ENCODE results near the gene AHNAK.

DNA sequence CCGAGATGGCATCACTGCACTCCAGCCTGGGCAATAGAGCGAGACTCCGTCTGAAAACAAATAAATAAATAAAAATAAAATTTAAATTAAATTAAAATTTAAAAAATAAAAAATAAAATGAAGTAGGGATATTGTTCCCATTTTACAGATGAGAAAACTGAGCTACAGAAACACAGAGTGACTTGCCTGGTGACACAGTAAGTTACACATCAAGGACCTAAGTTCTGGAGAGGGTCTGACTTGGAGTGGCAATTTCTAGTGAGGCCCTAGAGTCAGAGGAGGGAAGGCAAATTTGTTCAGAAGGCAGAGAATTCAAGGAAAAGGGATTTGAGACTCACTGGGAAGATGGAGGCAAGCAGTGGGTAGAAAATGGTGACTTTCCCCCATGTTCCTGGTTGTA is 125.7 kb downstream of the AHNAK start:
- TF ChIP-seq, protein P1, sequence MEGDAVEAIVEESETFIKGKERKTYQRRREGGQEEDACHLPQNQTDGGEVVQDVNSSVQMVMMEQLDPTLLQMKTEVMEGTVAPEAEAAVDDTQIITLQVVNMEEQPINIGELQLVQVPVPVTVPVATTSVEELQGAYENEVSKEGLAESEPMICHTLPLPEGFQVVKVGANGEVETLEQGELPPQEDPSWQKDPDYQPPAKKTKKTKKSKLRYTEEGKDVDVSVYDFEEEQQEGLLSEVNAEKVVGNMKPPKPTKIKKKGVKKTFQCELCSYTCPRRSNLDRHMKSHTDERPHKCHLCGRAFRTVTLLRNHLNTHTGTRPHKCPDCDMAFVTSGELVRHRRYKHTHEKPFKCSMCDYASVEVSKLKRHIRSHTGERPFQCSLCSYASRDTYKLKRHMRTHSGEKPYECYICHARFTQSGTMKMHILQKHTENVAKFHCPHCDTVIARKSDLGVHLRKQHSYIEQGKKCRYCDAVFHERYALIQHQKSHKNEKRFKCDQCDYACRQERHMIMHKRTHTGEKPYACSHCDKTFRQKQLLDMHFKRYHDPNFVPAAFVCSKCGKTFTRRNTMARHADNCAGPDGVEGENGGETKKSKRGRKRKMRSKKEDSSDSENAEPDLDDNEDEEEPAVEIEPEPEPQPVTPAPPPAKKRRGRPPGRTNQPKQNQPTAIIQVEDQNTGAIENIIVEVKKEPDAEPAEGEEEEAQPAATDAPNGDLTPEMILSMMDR (IDR thresholded peaks at IDR 0.05) = no peak
- no peak for TF ChIP-seq POLR2A (IDR thresholded peaks at IDR 0.05)

All from thyroid gland (tissue), 4 donors.